ENCODE results near the gene ADRM1. TPM values are rescaled to one million over a fixed set of nuclear protein-coding genes. Genes with fewer than 3 reads are reported as not detected.

Gene ADRM1
- total RNA-seq, 1 experiment from 2014 or later = 204 TPM

DNA sequence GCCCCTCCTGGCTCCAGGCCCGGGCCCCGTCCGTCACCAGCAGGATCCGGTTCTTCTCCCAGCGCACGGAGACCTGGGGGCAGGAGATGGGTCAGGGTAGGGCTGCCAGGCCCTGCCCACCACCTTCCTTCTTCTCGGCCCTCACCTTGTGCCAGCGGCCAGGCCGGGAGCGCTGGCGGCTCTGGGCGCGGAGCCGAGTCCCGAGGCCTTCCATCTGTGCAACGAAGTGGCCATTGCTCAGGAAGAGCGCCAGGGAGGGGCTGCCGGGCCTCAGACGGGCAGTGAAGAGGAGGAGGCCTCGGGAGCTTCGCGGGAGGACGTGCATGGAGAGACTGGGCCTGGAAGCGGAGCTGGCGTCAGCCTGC lies 7.9 kb downstream of the ADRM1 start:
- DNase-seq (ENCODE audit: low read depth) = no peak

DNA sequence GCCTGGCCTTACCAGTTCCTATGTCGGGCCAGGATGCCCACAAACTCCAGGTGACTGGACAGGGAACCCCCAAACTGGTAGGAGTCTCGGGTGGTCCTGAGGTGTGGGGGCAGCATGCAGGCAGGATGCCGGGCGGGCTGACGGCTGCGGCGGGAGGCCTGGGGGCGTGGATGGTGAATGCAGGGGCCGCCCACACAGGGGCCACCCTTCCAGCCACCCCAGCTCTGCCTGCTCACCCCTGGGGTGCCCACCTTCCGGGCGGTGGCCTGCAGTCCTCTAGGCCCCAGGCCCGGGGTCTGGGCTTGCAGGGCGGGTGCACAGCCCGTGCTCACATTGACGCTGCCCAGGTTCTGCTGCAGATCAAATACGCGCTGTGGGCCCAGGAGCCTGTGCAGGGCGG lies 8.4 kb downstream of the ADRM1 start:
- DNase-seq (ENCODE audit: low read depth) = no peak

DNA sequence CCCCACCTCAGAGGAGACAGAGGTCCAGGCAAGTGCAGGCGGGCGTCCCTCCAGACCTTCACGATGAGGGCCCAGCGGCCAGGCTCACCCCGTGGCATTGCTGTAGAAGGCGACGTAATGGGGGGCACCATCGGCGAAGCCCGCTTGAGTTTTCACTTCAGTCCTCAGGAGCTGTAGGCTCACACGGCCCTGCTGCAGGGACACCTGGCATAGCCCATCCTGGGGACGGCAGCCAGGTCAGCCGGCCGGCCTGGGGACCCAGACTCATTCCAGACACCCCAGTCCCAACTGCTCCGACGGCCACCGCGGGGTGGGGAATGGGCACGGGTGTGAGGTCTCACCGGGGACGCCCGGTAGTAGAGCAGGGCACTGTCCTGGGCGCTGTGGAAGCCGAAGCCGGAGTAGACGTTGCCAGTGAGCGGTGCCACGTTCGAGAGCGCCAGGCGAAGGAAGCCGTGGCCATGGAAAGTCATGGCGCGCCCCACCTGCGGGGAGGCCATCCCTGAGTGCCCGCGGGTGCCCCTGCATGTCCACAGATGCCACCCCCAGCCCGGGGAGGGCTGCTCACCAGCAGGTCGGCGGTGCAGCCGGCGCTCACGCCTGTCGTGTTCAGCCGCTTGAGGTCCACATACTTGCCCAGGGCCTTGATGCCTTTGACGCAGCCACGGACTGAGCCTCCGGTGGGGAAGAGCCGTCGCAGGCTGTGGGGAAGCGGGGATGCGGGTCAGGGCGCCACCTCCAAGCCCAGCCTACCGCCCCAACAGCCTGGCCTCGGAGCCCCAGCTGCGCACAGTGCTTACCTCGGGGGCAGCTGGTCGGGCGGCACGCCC lies 9.2 kb downstream of the ADRM1 start:
- DNase-seq (ENCODE audit: low read depth) = no peak

DNA sequence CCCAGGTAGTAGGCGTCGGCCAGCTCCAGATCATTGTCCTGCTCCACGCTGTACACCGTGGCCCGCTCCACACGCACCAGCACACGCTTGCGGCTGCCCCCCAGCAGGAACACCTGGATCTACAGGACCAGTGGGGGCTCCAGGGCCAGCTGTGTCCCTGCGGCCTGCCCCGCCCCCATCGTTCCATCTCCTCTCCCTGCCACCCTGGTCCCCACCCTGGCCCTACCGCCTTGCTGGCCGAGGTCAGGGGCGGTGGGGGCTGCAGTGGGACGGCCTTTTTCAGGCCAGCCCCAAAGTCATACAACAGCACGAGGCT lies 9.8 kb downstream of the ADRM1 start:
- no peak for DNase-seq (ENCODE audit: low read depth)

DNA sequence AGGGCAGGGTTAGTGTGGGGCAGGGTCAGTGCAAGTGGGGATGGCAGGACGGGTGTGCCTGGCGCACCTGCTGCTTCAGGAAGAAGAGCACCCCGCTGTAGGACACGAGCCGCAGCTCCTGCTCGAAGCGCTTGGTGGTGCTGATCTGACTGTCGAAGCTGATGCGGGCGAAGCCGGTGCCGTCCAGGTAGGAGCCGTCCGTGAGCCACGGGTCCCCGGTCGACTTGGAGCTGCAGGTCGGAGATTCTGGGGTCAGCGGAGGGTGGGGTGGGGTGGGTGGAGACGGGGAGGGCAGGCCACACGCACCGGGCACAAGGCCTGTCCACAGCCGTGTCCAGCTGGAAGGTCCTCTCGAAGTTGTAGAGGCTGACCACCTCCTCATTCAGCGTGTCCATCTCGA lies 10.2 kb downstream of the ADRM1 start:
- DNase-seq (ENCODE audit: low read depth) = no peak

DNA sequence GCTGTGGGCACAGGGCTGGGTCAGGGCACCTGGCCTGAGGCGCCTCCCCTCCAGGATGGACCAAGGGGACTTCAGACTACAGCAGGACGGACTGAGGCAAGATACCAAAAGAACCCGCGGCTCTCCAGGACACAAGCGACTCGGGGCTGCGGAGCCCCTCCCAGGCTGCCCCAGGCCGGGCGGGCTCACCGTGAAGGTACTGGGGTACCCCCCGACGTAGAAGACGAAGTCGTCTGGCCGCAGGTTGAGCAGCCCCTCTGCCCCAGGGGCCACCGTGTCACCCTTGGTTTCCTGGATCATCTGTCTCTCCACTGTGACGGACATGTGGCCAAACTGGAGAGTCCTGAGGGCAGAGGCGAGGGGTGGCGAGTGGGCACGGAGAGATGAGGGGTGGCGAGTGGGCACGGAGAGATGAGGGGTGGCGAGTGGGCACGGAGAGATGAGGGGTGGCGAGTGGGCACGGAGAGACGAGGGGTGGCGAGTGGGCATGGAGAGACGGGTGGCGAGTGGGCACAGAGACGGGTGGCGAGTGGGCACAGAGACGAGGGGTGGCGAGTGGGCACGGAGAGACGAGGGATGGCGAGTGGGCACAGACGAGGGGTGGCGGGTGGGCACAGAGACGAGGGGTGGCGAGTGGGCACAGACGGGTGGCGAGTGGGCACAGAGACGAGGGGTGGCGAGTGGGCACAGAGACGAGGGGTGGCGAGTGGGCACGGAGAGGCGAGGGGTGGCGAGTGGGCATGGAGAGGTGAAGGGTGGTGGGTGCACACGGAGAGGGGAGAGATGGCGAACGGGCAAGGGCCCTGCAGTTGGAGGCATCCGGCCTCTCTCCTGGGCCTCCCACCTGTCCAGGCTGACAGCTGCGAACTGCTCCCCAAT lies 10.9 kb downstream of the ADRM1 start:
- DNase-seq (ENCODE audit: low read depth) = no peak

DNA sequence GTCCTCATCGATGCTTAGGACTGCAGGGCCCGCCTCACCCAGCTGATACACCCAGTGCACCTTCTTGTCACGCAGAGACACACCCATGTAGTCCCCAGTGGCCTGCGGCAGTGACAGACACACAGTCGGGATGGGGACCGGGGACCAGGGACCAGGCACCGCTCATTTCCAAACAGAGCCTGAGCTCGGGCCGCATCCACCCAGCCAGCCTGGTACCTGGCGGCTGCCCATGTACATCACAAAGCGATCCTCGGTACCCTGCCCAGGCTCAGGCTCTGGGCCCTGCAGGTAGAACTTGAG lies 11.5 kb downstream of the ADRM1 start:
- no peak for DNase-seq (ENCODE audit: low read depth)

DNA sequence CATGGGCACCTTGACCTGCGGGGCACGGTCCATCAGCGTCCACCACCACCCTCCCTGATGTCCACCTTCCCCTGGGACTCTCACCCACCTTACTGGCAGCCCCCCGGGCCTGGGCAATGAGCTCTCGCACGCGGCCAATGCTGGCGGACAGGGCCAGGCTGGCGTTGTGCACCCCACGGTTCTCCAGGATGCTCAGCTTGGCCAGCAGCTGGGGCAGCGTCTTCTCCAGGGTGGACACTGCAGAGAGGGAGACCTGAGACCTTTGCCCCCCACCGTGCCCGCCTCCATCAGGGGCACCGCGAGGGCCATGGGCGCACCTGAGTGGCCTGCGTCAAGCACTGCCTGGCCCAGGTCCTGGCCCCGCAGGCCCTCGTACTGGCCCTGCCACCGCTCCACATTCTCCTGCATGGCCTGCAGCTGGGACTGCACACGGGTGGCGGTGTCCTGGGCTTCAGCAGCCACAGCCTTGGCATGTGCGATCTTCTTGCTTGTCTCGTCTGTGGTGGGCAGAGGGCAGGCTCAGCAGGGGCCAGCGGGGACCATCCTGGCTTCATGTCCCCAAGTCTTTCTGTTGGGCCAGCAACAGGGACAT lies 12.0 kb downstream of the ADRM1 start:
- no peak for DNase-seq (ENCODE audit: low read depth)

DNA sequence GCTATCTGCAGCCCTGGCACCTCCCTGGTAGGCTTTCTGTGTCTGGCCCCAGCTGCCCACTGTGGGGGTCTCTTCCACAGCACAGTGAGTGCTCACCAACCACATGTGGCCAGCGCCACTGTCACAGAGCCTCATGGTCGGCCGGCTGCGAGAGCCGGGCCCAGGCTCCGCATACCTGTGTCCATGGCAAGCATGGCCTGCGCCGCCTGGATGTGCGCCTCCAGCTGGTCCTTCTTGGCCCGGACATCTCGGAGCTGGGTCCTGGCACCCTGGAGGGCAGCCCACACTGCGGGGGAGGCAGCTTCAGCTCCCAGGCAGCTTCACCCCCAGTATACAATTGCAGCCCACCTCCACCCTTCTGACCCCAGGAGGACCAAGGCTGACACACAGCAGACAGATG lies 13.0 kb downstream of the ADRM1 start:
- DNase-seq (ENCODE audit: low read depth) = no peak

DNA sequence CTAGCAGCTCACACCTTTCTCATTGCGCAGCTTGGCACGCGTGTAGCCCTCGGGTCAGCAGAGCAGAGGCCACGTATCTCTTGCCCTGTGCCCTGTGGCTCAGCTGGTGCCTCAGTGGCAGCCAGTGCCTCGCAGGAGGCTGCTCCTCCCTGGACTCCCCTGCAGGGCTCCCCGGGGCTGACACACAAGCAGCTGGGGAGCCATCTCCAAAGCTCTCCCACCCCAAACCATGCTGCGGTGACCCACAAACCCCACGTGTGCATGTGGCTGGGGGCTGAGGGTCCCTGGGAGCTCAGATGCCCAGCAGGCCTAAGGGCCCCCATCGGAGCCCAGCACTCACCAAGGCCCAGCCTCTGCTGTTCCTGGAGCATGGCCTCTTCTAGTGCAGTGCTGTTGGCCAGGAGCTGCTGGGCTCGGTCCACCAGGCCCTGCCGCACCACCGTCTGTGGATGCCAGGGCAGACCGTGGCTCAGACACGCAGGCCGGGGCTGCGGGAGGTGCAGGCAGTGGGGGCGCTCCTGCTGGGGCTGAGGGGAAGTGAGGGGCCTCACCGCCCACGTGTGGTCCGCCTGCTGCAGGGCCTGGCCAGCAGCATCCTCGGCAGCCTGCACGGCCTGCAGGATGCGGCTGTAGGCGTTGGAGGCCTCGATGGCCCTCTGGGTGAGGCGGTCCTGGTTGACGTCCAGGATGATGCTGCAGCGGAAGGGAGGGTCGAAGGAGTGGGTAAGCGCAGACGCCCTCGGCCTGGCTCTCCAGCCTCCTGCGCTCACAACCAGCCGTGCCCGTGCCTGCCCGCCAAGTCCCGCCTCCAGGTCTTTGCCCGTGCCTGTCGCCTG lies 13.8 kb downstream of the ADRM1 start:
- DNase-seq (ENCODE audit: low read depth) = no peak

DNA sequence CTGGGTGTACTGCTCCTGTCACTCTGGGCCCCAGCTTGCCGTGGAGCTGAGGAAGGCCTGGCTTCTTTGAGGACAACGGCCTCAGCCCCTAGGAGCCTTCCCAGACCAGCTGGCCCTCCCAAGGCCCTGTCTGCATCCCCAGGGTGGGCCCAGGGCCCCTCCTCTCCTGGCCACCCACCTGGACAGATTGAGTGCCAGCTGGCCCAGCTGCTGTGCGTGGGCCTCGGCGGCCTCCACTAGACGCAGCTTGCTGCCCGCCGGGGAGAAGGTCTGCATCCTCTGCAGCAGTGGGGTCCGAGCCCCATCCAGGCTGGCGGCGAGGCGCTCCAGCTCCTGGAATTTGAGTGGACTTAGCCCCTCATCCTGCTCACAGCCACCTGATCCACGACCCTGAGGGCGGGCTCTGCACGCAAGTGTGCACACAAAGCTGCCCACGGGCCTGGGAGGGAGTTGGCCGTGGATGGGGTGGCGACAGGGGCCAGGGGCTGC lies 14.4 kb downstream of the ADRM1 start:
- no peak for DNase-seq (ENCODE audit: low read depth)

DNA sequence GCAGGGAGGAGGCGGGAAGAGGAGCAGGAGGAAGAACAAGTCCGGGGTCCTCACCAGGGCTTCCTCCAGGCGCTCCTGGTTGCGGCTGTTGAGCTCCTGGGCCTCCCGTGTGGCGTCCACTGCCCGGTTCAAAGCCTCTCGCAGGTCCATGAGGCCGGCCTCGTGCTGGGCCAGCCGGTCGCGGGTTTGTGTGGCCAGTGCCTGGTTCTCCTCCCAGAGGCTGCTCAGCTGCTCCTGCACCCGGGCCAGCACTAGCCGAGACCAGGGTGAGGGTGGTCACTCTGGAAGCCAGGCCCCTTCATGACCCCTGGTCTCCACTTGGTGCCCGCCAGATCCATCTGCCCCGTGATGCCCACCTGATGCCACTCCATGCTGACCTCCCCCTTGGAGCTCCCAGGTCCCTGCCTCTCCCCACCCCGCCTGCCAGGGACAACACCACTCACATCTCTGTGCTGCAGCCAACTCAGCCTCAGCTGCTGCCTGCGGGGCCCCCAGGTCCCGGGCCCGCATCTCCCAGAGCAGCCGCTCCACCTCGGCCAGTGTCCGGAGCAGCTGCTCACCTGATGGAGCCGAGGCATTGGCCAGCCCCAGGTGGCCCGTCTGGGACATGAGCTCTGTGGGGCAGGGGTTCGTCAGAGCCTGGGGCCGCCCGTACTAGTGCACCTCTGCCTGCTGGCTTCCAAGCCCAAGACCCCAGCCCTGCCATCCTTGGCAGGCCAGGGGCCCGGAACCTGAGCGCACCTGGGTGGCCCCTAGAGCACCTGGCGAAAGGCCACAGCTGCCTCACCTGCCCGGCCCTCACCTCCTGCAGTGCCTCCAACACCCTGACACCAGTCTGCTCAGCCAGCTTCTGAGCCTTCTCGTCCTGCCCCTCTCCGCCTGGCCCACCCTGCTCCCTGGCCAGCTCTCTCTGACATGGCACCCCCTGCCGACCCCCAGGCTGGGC lies 15.9 kb downstream of the ADRM1 start:
- DNase-seq (ENCODE audit: low read depth) = no peak

DNA sequence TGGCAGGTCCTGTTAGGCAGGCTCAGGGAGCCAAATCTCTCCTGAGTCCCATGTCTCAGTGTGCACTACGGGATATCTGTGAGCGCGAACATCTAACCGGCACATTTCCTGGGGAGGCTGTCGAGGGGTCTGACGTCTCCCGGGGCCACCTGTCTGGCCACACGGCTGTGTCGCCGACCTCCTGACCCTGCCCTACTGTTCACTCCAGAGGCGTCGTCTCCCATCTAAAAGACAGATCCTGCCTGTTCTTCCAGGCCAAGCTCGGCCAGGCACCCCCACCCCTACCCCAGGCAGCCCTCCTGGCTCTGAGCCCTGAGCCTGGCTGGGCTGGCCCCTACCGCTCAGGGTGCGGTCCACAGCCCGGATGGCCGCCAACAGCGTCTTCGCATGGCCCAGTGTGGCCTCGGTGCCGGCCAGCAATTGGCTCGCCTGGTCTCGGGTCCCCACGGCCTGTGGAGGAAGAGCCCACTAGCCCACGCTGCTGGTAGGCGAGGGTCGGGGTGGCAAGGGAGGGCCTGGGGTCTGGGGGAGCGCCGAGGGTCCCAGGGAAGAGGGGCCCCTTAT lies 16.6 kb downstream of the ADRM1 start:
- no peak for DNase-seq (ENCODE audit: low read depth)

DNA sequence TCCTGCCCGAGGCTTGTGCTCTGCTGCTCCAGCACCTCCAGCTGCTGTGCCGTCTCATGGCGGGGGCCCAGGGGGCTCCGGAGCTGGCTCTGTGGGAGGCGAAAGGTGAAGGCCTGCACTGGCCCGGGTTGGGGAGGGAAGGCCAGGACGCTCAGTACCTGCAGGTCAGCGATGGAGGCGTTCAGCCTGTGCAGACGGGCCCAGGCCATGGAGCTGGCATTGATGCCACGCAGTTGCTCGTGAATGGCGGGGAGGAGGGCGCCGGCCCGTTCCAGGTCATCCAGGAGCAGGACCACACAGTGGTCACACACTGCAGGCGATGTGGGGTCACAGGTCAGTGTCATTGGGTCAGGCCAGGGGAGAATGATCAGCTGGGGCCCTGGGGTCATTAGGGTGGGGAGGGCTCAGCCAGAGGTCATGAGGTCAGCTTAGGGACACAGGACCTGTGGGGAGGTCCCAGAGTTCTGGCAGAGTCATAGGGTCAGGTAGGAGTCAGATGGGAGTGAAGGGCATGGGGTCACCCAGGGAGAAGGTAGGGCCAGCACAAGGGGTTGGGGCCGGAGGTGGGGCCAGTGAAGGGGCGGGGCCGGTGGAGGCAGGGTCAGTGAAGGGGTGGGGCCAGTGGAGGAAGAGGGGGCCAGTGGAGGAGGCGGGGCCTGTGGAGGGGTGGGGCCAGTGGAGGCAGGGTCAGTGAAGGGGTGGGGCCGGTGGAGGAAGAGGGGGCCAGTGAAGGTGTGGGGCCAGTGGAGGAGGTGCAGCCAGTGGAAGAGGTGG lies 18.0 kb downstream of the ADRM1 start:
- DNase-seq (ENCODE audit: low read depth) = no peak

DNA sequence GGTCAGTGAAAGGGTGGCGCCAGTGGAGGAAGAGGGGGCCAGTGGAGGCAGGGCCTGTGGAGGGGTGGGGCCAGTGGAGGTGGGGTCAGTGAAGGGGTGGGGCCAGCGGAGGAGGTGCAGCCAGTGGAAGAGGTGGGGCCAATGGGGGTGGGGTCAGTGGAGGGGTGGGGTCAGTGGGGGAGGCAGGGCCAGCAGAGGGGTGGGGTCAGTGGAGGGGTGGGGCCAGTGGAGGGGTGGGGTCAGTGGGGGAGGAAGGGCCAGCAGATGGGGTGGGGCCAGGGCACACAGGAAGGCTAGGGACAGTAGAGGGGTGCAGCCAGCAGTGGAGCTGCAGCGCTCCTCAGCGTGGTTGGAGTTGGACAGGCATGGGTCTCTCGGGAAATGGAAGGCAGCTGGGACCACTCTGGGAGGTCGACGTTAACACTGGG lies 18.7 kb downstream of the ADRM1 start:
- peak; percentile 8 for DNase-seq (ENCODE audit: low read depth)

DNA sequence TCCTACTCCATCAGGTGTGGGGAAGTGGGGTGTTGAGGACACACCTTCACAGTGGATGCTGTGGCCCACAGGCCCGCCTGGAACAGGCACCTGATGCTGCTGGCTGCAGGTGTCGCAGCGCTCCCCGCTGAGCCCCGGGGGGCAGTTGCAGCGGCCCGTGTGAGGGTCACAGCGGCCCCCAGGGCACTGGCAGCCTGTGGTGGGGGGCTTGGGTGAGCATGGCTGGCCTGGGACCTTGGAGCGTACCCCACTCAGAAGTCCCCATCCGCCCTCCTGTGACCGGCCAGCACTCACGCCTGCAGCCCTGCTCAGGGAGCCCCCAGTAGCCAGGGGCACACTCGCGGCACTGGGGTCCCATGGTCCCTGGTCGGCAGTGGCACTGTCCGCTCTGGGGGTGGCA lies 19.2 kb downstream of the ADRM1 start:
- DNase-seq (ENCODE audit: low read depth) = no peak

DNA sequence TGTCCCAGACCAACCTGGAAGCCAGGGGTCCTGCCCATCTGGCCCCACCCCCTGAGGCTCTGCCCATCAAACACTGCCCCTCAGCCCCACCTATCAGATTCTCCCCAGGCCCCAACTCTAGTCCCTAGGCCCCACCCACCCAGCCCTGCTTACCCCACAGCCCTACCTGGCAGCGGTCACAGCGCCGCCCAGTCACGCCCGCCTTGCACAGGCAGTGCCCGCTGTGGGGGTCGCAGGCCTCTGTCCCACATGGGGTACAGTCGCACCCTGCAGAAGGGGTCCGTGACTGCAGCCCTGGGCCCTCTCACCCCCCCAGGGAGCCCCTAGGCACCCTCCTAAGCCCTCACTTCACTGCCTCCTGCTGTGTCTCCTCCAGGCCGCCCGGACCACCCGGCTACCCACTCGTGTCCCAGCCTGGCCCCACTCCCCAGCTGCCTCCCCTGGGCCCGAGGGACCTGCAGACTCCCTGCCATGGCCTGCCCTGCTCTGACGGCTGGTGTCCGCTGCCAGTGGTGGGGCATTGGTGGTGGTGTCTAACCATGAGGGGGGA lies 19.8 kb downstream of the ADRM1 start:
- DNase-seq (ENCODE audit: low read depth) = no peak

DNA sequence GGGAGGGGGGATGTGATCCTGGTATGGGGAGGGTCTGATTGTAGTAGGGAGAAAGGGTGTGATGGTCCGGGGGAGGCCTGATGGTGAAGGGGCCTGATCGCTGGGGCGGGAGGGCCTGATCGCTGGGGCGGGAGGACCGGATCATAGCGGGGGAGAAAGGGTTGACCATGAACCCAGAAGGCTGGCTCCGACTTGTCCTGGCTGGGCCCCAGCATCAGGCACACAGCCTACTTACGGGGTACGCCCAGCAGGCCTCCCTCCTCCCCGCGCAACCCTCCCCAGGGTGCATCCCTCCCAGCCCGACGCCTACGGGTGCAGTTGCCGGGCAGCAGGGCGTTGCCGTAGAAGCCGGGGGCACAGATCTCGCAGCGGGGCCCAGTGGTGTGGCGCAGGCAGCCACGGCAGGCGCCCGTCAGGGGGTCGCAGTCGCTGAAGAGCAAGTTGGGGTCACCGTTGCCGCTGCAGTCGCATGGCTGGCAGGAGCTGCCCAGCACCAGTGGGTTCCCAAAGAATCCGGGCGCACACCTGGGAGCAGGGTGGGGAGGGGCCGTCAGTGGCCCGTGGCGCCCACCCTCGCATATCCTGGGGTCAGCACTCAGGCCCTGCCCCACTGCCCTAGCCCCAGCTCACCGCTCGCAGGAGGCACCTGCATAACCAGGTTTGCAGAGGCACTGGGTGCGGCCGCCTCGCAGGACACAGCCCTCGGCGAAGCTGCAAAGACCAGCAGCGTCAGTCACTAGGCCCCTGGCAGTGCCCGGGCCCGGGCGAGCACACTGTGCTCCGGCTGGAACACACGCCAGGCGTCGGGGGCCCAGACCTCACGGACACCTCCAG lies 20.6 kb downstream of the ADRM1 start:
- no peak for DNase-seq (ENCODE audit: low read depth)
